A204.1 (cell line): ENCODE results near the gene ELP2.
"Not testable (repeated sequence)": the region's sequence is repeated elsewhere in the genome, so short reads cannot be mapped to it uniquely, and the experiment has no call there.

Experiments used
- FAIRE-seq: peaks from 2 replicates; lab custom pipeline; 2012; peaks lifted over from hg19 to GRCh38; lab: Jason Lieb, UNC

Gene ELP2

DNA sequence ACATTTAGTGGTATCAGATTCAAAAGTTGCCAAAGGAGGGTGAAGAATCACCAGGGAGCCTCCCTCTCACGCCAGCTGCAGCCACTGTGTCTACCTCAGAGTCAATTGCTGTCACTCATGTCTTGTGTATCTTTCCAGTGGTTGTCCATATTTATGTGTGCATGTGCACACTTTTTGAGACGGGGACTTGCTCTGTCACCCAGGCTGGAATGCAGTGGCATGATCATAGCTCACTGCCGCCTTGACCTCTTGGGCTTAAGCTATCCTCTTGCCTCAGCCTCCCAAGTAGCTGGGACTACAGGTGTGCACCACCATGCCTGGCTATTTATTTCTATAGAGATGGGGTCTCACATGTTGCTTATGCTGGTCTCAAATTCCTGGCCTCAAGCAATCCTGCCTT is 61.6 kb downstream of the ELP2 start:
- no peak for FAIRE-seq

DNA sequence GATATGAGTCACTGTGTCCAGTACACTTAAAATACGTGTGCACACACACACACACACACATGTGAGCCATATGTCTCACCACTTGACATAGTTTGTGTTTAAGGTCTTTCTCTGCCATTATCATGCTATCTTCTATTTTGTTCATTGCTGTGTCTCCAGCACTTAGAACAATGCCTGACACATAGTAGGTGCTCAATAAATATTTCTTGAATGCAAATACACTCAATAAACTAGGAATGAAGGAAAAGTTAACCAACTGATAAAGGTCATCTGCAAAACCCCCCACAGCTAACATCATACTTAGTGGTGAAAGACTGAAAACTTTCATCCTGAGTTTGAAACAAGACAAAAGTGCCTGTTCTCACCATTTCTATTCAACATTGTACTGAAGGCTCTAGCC is 62.0 kb downstream of the ELP2 start:
- FAIRE-seq, result no peak

DNA sequence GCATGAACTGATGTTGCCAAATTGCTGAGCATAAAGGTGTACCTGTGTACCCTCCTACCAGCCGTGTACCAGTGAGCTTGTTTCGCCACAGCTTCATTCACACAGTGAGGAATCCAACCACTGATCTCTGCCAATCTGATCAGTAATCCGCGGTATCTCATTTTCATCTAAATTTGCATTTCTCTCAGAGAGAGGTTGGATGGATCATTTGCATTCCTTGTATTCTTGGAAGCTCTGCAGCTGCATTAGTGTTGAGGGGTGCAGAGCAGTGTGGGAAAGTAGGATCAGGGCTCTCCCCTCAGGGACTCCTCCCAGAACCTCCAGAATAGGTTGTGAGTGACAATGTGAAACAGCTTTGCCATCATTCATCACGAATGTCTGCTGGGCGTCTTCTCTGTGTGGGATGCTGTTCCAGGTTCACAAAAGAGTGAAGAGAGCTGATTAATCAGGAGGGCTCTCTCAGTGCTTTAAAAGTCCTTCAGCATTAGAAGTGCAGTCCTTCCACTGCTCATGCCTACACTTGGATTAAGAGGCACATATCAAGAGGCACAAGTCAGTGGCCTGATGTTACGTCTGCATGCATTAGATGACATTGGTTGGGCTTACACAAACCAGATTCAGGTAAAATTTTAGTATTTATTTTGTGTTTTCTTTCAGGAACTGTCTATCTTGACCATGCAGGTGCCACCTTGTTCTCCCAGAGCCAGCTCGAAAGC is 65.1 kb downstream of the ELP2 start:
- no peak for FAIRE-seq

DNA sequence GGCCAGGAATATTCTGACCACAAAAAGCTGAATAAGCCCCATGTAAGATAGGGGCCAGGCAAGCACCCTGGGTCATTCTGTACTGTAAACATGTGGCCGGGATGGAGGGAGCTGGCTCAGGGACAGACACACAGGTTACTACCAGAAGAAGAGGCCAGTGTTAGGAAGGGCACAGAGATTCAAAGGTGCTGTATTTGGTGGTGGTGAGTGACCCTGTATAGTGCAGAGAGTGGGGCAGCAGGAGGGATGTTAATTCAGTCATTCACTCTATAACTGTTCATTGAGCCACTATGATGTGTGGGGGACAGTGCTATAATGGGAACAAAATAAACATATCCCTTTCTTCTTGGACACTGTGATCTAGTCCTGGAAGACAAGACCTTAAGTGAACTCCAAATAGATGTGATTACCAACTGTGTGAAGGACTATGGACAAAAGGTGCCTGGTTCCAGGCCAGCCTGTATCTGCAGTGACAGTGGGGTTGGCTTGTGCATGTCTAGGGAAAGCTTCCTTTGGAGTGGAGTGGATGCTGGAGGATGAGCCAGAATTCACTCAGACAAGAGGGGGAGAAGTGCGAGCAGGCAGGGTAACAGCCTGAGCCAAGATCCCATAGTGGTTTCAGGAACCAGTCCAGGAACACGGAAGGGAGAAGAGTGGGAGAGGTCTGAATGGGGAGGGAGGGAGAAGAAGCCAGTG is 65.9 kb downstream of the ELP2 start:
- FAIRE-seq, result no peak

DNA sequence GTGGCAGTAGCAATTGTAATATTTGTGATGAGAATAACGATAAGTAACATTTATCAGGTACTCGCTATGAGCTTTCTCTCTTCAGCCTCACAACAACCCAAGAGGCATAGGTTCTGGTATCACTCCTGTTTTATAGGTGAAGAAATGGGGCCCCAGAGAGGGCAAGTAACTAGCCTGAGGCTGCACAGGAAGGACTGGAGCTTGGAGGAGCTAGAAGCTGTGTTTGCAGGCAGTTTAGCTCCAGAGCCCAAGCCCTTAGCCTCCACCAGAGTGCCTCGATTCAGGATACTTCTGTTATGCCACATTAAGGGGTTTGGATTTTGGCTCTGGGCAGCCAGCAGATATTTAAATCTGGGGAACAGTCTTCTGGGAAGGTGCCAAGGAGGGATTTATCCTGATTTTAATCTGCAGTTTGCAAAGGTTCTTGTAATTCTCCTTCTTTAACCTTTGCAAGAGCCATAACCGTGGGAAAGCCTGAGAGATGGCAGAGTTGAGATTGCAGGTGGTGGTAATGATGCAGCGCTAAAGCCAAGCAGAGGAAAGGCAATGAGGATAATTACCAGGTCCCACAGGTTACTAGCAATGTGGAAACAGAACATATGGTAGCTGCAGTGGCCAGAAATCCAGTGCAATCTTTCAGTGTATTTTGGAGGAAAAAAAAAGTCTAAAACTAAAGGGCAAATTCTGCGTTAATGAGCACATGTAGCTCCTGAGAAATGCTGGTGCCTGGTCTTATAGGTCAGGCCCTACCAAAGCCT is 66.7 kb downstream of the ELP2 start:
- no peak for FAIRE-seq

DNA sequence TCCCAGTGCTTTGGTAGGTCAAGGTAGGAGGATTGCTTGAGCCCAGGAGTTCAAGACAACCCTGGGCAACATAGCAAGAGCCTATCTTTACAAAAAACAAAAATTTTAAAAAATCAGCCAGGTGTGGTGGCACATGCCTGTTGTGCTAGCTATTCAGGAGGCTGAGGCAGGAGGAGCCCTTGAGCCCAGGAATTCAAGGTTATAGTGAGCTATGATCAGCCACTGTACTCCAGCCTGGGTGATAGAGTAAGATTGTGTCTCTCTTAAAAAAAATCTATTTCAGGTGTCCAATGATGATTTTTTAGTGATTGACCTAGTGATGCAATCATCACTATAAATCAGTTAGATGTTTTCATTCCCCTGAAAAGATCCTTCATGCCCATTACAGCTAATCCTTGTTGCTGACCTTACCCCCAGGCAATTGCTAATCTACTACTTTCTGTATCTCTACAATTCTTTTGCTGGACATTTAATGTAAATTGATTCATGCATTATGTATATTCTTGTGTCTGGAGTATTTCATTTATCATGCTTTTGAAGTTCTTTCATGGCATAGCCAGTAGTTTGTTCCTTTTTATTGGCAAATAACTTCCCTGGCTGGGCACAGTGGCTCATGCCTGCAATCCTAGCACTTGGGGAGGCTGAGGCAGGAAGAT is 67.9 kb downstream of the ELP2 start:
- FAIRE-seq, result no peak

DNA sequence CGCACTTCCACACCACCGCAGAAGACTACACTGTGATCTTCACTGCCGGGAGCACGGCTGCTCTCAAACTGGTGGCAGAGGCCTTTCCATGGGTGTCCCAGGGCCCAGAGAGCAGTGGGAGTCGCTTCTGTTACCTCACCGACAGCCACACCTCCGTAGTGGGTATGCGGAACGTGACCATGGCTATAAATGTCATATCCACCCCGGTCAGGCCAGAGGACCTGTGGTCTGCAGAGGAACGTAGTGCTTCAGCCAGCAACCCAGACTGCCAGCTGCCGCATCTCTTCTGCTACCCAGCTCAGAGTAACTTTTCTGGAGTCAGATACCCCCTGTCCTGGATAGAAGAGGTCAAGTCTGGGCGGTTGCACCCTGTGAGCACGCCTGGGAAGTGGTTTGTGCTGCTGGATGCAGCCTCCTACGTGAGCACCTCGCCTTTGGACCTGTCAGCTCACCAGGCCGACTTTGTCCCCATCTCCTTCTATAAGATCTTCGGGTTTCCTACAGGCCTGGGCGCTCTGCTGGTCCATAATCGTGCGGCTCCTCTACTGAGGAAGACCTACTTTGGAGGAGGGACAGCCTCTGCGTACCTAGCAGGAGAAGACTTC is 70.1 kb downstream of the ELP2 start:
- no peak for FAIRE-seq

DNA sequence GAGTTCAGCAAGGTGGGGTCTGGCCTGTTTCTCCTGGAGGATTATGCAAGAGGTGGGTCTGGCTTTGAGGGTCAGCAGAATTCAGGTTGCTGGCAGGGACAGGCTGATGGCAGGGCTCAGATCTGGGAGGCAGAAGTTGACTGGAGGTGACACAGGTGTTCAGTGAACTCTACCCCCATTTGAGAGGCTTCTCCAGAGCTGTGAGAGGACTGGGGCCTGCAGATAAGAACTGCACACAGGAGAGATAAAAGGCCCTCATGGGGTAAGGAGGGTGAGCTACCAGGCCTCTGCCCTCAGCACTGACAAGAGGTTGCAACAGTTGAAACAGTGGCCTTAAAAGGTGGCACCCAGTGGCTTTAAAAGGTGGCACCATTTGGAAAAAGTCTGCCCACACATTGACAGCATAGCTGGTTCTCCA is 70.7 kb downstream of the ELP2 start:
- no peak for FAIRE-seq

DNA sequence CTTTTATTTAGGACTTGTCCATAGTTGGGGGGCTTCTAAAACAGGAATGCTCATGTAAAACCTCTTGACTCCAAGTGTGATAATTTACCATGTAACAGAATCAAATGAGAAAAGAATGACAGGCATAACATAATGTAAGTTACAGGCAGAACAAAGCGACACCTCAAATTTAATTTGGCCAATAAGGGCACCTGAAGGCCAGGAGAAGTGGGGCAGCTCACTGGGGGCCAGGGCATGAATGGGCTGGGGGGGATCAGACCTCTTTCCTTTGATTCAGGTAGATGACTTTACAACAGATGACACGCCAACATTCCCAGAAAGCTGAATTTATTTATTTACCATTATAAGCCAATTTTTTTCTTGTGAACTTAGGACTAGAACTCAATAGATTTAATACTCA is 72.1 kb downstream of the ELP2 start:
- no peak for FAIRE-seq

DNA sequence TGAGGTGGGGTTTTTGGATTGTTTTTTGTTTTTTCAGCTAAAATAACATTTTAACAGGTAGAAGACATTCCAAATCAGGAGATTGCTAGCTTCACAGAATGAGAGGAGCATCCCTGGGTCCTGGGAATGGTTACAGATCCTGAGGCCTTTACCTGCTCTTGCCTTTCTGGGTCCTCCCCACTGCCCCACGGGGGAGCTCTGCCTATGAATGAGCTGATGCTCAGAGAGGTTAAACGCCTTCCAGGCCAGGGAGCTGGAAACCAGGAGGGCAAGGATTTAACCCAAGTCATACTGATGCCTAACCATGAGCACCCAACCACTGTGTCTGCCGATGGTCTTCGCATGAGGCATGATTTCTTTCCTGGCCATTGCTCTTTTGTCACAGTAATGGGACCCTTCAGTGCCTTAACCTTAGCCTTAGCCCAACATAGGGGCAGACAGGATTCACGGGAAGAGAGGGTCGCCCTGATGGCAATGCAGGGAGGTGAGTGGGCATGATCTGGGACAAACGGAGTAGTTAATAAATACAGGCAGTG is 73.7 kb downstream of the ELP2 start:
- FAIRE-seq, result no peak

DNA sequence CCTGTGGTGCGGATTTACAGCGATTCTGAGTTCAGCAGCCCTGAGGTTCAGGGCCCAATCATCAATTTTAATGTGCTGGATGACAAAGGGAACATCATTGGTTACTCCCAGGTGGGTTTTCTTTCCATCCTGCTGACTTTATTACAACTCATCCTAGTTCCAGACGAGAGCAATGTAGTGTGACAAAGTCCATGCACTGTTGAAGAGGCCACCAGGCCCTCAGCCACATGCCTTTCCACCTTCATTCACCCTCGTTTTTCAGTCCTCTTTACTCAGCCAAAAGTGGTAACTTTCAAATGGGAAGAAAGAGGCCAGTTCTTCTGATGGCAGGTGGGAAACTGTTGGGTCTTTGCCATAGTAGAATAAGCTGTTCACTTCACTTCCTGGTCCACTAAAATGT is 75.5 kb downstream of the ELP2 start:
- FAIRE-seq, result no peak

DNA sequence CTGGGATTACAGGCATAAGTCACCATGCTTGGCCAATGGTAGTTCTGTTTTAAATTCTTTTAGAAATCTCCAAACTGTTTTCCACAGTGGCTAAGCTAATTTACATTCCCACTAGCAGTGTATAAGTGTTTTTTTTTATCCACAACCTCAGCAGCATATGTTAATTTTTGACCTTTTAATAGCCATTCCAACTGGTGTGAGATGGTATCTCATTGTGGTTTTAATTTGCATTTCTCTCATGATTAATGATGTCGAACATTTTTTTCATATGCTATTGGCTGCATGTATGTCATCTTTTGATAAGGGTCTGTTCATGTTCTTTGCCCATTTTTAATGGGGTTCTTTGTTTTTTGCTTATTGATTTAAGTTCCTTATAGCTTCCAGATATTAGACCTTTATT is 77.6 kb downstream of the ELP2 start:
- no peak for FAIRE-seq

DNA sequence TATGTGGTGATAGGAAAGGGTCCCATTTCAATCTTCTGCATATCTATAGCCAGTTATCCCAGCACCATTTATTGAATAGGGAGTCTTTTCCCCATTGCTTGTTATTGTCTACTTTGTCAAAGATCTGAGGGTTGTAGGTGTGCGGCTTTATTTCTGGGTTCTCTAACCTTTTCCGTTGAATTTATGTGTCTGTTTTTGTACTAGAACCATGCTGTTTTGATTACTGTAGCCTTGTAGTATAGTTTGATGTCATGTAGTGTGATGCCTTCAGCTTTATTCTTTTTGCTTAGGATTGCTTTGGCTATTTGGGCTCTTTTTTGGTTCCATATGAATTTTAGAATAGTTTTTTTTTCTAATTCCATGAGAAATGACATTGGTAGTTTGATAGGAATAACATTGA is 78.3 kb downstream of the ELP2 start:
- FAIRE-seq, result not testable (repeated sequence)

DNA sequence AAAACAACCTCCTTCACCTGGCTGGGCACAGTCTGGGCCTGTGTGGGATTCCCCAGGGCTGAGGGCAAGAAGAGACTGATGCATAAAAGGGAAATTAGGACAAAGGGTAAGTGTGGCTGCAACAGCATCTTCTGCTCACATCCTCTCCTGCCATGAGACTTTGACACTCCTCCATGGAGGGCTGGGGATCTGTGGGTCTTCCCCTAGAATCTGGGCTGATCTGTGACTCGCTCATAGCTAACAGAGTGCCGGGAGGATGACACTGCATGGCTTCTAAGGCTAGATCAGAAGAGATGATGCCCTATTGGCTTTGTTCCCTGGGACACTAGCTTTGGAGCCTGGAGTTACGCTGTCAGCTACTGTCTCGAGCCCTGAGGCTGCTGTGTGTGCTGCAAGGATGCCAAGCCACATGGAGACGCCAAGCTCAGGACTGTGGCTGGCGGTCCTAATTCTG is 81.9 kb downstream of the ELP2 start:
- no peak for FAIRE-seq

DNA sequence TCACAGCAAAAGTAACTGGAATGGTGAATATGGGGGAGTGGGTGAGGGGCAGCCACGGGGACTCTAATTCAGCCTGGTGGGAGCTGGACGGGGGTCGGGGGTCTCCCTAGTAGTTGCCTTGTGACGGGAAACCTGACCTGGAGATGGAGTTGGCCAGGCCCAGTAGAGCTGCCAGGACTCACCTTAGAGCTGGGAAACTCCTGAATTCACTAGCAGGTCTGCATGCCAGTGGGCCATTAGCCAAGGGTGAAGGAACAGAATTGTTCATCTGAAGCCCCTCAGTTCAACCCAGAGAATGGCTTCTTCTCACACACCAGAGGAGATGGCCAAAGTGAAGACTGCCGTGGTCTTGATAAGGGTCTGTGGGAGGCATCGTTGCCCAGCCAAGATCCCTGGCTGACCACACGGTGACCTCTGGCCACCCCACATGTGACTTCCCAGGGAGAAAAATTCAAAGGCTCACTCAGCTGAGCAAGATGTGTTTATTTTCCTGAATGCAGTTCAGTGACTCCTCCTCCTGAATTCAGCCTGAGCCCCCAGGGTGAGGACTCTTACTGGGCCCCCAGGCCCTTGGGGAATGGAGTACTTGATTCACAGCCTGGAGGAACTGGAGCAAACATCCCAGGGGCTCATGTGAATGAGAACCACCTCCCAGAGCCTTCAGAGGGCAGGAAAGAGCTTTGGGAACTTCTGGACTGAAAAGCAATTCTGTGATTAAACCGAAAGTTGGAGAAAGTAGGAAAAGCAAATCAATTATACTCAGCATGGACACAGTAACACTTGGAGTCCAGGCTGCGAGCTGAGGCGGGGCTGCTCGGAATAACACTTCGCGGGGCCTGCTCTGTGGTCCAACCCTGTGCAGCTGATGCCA is 82.8 kb downstream of the ELP2 start:
- FAIRE-seq, result no peak

DNA sequence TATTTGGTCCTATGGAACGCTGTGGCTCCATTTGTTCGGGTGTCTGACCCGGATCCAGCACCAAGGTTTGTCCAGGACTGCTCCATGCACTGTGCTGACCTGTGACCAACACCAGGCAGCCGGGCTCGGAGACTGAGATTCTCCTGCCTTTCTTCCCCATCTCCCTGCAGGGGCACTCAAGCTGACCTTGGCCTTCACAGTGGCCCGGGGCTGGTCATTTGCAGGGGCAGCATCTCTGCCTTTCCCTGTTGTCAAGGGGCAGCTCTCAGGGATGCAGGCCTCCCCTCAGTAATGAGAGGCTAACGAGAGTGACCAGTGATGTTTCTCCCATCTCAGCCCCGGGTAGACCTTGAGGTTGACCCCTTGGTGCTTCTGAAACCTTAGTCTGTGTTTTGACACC is 85.1 kb downstream of the ELP2 start:
- no peak for FAIRE-seq

DNA sequence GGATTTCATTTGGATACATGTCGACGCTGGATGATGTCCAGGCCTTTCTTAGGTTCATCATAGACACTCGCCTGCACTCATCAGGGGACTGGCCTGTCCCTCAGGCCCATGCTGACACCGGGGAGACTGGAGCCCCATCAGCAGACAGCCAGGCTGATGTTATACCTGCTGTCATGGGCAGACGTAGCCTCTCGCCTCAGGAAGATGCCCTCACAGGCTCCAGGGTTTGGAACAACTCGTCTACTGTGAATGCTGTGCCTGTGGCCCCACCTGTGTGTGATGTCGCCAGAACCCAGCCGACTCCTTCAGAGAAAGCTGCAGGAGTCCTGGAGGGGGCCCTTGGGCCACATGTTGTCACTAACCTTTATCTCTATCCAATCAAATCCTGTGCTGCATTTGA is 85.9 kb downstream of the ELP2 start:
- FAIRE-seq, result no peak

DNA sequence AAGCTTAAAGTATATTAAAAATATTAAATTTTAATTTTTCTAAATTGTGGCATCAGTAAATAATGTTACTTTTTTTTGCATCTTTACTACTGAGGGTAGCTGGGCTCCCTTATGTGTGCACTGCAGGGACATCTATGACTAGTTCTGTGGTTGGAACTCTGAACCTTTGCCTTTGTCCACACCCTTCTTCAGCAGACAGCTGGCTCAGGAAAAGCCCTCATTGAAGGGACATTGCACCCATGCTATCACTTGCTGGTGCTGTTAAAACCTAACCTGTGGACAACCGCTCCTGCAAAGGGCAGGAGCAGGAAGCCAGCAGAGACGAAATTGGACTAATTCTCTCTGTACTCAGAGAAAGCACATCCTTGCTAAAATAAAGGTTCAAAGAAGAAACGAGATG is 87.6 kb downstream of the ELP2 start:
- FAIRE-seq, result no peak

DNA sequence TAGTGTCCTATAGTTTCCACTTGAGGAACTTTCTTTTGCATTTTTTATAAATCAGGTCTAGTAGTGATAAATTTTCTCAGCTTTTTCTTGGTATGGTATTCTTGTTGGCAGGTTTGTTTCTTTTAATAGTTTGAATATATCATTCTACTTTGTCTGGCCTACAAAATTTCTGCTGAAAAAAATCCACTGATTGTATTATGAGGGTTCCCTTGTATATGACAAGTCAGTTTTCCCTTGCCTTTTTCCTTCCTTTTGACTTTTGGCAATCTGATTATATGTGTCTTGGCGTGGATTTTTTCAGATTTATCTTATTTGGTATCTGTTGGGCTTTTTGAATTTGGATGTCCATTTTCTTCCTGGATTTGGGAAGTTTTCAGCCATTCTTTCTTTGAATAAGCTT is 99.5 kb downstream of the ELP2 start:
- FAIRE-seq, result no peak
